HepG2 (cell line): Measurements from ENCODE around the gene PLA2G4D. TPM values are rescaled to one million over a fixed set of nuclear protein-coding genes. Genes with fewer than 3 reads are reported as not detected.
"Not testable (repeated sequence)": the region's sequence is repeated elsewhere in the genome, so short reads cannot be mapped to it uniquely, and the experiment has no call there.

ENCODE experiments used
- ARNTL ChIP-seq: sonication (generic); formaldehyde crosslinking; IDR thresholded peaks from 2 replicates; pipeline ENCODE4 v1.4.0; 2020; ENCODE audit warnings: mild to moderate bottlenecking, missing genetic modification reagents
- FOSL2 ChIP-seq: sonication (generic); formaldehyde crosslinking; IDR thresholded peaks from 2 replicates; pipeline ENCODE4 v1.4.0; 2020; ENCODE audit warnings: missing genetic modification reagents
- JUNB ChIP-seq: sonication (generic); formaldehyde crosslinking; IDR thresholded peaks from 2 replicates; pipeline ENCODE4 v1.8.0; 2022; ENCODE audit warnings: missing genetic modification reagents, mild to moderate bottlenecking, borderline replicate concordance
- NR2F6 ChIP-seq, 2 experiments: IDR thresholded peaks; 2 replicates each; pipeline ENCODE4 v1.6.1; 2016; ENCODE audit warnings: antibody characterized with exemption in 1 of 2, mild to moderate bottlenecking in 1 of 2
- RAD51 ChIP-seq: fragments of 450-650 bp; IDR thresholded peaks from 2 replicates; pipeline ENCODE4 v1.6.1; 2016; ENCODE audit warnings: borderline replicate concordance
- SP5 ChIP-seq: IDR thresholded peaks from 2 replicates; pipeline ENCODE4 v1.6.1; 2016; ENCODE audit warnings: low read depth, borderline replicate concordance
- polyA plus RNA-seq, 8 experiments: library from polyadenylated mRNA; depleted of rRNA in 3 of 8; stranded (reverse) in 7 of 8; unstranded in 1 of 8; fragments of >200 nt; fragmentation: Illumina TruSeq in 4 of 8; extraction: Trizol in 4 of 8; gene quantifications; 2 replicates each; pipeline versions ENCODE4 v1.2.1 to v1.2.3, GENCODE V29; 2011 to 2016; ENCODE audit warnings: low read depth in 4 of 8, missing spikeins in 1 of 8, mixed read lengths in 1 of 8; ENCODE audit not compliant: insufficient read depth in 1 of 8
- total RNA-seq, 5 experiments: library from RNA; depleted of rRNA; stranded (reverse); fragments of >200 nt; fragmentation: Illumina TruSeq; extraction: Trizol; gene quantifications; 2 replicates each; pipeline ENCODE4 v1.2.3, GENCODE V29; 2016; ENCODE audit warnings: low read depth in 1 of 5
- TF ChIP-seq, protein P1 (sequence below): sonication (generic); formaldehyde crosslinking; IDR thresholded peaks from 2 replicates; pipeline ENCODE4 v1.4.0; 2020; ENCODE audit warnings: missing genetic modification reagents
- TF ChIP-seq, protein P2 (sequence below): sonication (generic); formaldehyde crosslinking; IDR thresholded peaks from 2 replicates; pipeline ENCODE4 v1.5.0; 2020; ENCODE audit warnings: mild to moderate bottlenecking, missing genetic modification reagents, moderate library complexity
- TF ChIP-seq, protein P3 (sequence below): IDR thresholded peaks from 2 replicates; pipeline ENCODE4 v1.6.1; 2016
- TF ChIP-seq, protein P4 (sequence below): IDR thresholded peaks from 2 replicates; pipeline ENCODE4 v1.4.0; 2020; ENCODE audit warnings: mild to moderate bottlenecking, missing genetic modification reagents

Gene PLA2G4D
- total and polyA plus RNA-seq, 2 of the 13 experiments (the other 11 are each of a cell fraction or from before 2014, with no cell fraction given): 0.04 to 0.21 TPM

DNA sequence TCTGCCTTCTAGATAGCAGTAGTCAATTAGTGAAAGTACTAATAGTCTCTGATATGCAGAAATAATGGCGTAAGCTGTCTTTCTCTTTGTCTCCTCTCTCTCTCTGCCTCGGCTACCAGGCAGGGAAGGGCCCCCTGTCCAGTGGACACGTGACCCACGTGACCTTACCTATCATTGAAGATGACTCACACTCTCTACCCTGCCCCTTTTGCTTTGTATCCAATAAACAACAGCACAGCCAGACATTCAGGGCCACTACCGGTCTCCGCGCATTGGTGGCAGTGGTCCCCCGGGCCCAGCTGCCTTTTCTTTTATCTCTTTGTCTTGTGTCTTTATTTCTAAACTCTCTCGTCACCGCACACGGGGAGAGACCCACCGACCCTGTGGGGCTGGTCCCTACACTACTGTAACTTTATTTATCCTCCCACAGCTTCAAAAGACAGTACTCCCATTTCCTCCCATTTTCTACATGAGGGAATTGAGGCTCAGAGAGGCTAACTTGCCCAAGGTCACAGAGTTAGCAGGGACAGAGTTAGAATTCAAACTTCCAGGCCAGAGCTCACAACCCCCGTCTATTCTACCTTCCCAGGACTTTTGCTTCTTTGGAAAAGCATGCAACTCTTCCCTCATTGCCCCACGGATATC lies 2.5 kb downstream of the PLA2G4D start (continued):
- TF ChIP-seq, protein P1, sequence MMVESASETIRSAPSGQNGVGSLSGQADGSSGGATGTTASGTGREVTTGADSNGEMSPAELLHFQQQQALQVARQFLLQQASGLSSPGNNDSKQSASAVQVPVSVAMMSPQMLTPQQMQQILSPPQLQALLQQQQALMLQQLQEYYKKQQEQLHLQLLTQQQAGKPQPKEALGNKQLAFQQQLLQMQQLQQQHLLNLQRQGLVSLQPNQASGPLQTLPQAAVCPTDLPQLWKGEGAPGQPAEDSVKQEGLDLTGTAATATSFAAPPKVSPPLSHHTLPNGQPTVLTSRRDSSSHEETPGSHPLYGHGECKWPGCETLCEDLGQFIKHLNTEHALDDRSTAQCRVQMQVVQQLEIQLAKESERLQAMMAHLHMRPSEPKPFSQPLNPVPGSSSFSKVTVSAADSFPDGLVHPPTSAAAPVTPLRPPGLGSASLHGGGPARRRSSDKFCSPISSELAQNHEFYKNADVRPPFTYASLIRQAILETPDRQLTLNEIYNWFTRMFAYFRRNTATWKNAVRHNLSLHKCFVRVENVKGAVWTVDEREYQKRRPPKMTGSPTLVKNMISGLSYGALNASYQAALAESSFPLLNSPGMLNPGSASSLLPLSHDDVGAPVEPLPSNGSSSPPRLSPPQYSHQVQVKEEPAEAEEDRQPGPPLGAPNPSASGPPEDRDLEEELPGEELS: peak; percentile 44; the same call in 1 of the 2 replicates
- TF ChIP-seq, protein P2, sequence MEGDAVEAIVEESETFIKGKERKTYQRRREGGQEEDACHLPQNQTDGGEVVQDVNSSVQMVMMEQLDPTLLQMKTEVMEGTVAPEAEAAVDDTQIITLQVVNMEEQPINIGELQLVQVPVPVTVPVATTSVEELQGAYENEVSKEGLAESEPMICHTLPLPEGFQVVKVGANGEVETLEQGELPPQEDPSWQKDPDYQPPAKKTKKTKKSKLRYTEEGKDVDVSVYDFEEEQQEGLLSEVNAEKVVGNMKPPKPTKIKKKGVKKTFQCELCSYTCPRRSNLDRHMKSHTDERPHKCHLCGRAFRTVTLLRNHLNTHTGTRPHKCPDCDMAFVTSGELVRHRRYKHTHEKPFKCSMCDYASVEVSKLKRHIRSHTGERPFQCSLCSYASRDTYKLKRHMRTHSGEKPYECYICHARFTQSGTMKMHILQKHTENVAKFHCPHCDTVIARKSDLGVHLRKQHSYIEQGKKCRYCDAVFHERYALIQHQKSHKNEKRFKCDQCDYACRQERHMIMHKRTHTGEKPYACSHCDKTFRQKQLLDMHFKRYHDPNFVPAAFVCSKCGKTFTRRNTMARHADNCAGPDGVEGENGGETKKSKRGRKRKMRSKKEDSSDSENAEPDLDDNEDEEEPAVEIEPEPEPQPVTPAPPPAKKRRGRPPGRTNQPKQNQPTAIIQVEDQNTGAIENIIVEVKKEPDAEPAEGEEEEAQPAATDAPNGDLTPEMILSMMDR: 0 out of 2 replicates have a peak, but pooled peaks have one; percentile 9
- TF ChIP-seq, protein P3, sequence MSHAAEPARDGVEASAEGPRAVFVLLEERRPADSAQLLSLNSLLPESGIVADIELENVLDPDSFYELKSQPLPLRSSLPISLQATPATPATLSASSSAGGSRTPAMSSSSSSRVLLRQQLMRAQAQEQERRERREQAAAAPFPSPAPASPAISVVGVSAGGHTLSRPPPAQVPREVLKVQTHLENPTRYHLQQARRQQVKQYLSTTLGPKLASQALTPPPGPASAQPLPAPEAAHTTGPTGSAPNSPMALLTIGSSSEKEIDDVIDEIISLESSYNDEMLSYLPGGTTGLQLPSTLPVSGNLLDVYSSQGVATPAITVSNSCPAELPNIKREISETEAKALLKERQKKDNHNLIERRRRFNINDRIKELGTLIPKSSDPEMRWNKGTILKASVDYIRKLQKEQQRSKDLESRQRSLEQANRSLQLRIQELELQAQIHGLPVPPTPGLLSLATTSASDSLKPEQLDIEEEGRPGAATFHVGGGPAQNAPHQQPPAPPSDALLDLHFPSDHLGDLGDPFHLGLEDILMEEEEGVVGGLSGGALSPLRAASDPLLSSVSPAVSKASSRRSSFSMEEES (CRISPR knock-in tag): peak; percentile 66
- not testable (repeated sequence) for TF ChIP-seq NR2F6 (IDR thresholded peaks at IDR 0.05)
- TF ChIP-seq NR2F6 (CRISPR knock-in tag; IDR thresholded peaks at IDR 0.05) (0 out of 2 replicates have a peak, but pooled peaks have one; percentile 37), SP5 (CRISPR knock-in tag) (peak; percentile 34; the same call in 1 of the 2 replicates), ARNTL (peak; percentile 90), RAD51 (peak; percentile 85; the same call in 1 of the 2 replicates), FOSL2 (CRISPR knock-in tag) (peak; percentile 94), JUNB (peak; percentile 18; the same call in 1 of the 2 replicates)
- TF ChIP-seq, protein P4, sequence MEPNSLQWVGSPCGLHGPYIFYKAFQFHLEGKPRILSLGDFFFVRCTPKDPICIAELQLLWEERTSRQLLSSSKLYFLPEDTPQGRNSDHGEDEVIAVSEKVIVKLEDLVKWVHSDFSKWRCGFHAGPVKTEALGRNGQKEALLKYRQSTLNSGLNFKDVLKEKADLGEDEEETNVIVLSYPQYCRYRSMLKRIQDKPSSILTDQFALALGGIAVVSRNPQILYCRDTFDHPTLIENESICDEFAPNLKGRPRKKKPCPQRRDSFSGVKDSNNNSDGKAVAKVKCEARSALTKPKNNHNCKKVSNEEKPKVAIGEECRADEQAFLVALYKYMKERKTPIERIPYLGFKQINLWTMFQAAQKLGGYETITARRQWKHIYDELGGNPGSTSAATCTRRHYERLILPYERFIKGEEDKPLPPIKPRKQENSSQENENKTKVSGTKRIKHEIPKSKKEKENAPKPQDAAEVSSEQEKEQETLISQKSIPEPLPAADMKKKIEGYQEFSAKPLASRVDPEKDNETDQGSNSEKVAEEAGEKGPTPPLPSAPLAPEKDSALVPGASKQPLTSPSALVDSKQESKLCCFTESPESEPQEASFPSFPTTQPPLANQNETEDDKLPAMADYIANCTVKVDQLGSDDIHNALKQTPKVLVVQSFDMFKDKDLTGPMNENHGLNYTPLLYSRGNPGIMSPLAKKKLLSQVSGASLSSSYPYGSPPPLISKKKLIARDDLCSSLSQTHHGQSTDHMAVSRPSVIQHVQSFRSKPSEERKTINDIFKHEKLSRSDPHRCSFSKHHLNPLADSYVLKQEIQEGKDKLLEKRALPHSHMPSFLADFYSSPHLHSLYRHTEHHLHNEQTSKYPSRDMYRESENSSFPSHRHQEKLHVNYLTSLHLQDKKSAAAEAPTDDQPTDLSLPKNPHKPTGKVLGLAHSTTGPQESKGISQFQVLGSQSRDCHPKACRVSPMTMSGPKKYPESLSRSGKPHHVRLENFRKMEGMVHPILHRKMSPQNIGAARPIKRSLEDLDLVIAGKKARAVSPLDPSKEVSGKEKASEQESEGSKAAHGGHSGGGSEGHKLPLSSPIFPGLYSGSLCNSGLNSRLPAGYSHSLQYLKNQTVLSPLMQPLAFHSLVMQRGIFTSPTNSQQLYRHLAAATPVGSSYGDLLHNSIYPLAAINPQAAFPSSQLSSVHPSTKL (CRISPR knock-in tag): peak; percentile 14; the same call in 1 of the 2 replicates
